ENCODE data around the gene BRAF.

Gene BRAF

DNA sequence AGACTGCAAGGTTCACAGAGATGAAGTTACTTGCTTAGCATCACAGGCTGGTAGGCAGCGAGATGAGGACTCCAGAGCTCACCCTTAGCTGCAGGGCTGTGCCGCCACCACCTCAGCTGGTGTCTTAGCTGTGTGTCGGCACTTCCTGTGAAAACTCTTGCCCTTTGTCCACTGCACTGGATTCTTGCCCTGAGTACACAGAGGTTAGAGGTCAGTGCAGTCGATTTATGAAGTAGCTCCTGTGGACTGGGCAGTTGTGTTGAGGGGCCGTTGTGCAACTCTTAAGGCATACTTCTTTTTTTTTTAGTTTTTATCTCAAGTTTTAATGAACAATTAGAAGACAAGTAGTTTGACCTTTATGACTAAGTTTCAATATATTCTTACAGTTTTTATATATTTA is 217.6 kb downstream of the BRAF start:
- Histone ChIP-seq H3K4me1 (ENCODE audit: insufficient read depth, insufficient read length) (no peaks in the 10 kb centered on the region), H3K9me3 (ENCODE audit: insufficient read depth, low read length) (no peaks in the 10 kb centered on the region), H3K9ac (ENCODE audit: insufficient read length, low read depth) (no peak overlapping the region), H3K27me3 (ENCODE audit: insufficient read depth, insufficient read length) (no peaks in the 10 kb centered on the region), H3K4me3 (ENCODE audit: insufficient read length, low read depth) (no peak overlapping the region), H3K36me3 (ENCODE audit: insufficient read depth, insufficient read length, low read length) (peaks cover 36% of the 10 kb centered on the region)
- no peak for DNase-seq (ENCODE audit: low read depth, low spot score)
- TF ChIP-seq ZNF274 (IDR thresholded peaks at IDR 0.05; ENCODE audit: low read depth, low read length) (no peak), YY1 (IDR thresholded peaks at IDR 0.05; ENCODE audit: insufficient read depth, insufficient read length) (no peak), SUZ12 (IDR thresholded peaks at IDR 0.05; ENCODE audit: extremely low read depth, insufficient read depth, insufficient read length) (no peak)

DNA sequence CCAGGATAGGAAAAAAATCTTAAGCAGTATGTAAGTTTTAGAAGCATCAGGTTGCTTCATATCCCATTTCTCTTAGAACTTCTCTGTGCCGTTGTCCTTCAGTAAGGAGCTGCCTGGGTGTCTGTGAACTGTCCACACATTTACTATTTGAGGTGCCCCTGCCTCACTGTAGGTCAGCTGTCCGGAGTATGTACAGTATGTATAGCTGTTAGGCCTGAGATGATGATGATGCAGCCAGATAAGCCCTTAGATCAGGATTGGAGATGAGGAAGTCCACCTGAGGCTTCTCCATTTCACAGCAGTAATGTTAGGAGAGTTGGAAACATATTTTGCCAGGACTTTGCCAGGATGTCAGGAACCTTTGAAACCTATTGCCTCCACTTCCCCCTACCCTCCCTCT is 220.5 kb downstream of the BRAF start:
- no peak for TF ChIP-seq YY1 (IDR thresholded peaks at IDR 0.05; ENCODE audit: insufficient read depth, insufficient read length)
- no peak for TF ChIP-seq SUZ12 (IDR thresholded peaks at IDR 0.05; ENCODE audit: extremely low read depth, insufficient read depth, insufficient read length)
- TF ChIP-seq ZNF274 (IDR thresholded peaks at IDR 0.05; ENCODE audit: low read depth, low read length): no peak
- Histone ChIP-seq H3K27me3 (ENCODE audit: insufficient read depth, insufficient read length) (no peaks in the 10 kb centered on the region), H3K9me3 (ENCODE audit: insufficient read depth, low read length) (no peaks in the 10 kb centered on the region), H3K36me3 (ENCODE audit: insufficient read depth, insufficient read length, low read length) (peaks cover 39% of the 10 kb centered on the region), H3K9ac (ENCODE audit: insufficient read length, low read depth) (no peak overlapping the region), H3K4me1 (ENCODE audit: insufficient read depth, insufficient read length) (no peaks in the 10 kb centered on the region), H3K4me3 (ENCODE audit: insufficient read length, low read depth) (no peak overlapping the region)
- DNase-seq (ENCODE audit: low read depth, low spot score): no peak

DNA sequence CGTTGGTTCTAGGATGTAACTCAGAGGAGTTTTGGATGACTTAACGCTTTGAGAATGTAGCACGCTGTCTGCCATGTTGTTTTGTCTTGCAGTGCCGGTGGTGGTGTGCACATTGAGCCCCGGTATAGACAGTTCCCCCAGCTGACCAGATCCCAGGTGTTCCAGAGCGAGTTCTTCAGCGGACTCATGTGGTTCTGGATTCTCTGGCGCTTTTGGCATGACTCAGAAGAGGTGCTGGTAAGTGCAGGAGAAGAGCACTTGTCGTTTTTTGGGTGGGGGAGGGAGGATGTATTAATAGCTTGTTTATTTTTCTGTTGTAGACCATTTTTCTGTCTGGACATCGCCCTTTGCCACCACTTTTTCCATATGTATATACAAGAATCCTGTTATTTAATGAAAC is 222.0 kb downstream of the BRAF start:
- DNase-seq (ENCODE audit: low read depth, low spot score): no peak
- H3K9me3 ChIP-seq (ENCODE audit: insufficient read depth, low read length): no peaks in the 10 kb centered on the region
- TF ChIP-seq ZNF274 (IDR thresholded peaks at IDR 0.05; ENCODE audit: low read depth, low read length) (no peak), SUZ12 (IDR thresholded peaks at IDR 0.05; ENCODE audit: extremely low read depth, insufficient read depth, insufficient read length) (no peak), YY1 (IDR thresholded peaks at IDR 0.05; ENCODE audit: insufficient read depth, insufficient read length) (no peak)
- no peak overlapping the region for H3K9ac ChIP-seq (ENCODE audit: insufficient read length, low read depth)
- no peaks in the 10 kb centered on the region for H3K4me1 ChIP-seq (ENCODE audit: insufficient read depth, insufficient read length)
- H3K36me3 ChIP-seq (ENCODE audit: insufficient read depth, insufficient read length, low read length): peaks cover 40% of the 10 kb centered on the region
- no peaks in the 10 kb centered on the region for H3K27me3 ChIP-seq (ENCODE audit: insufficient read depth, insufficient read length)
- no peak overlapping the region for H3K4me3 ChIP-seq (ENCODE audit: insufficient read length, low read depth)

DNA sequence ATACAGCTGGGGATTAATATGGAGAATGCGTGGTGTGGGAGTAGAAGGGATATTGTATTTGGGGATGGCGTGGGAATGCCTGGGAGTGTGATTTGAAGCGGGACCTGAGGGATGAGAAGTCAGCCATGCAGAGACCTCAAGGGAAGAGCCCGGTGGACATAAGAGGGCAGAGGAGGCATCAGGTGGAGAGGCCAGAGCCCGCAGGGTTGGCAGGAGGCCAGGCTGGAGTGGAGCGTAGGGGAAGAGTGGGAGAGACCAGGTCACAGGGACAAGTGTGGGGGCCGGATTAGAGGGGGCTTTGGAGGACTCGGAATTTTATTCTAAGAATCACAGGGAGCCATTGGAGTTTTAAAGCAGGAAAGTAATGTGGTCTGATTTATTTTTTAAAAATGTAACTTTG is 226.3 kb downstream of the BRAF start:
- TF ChIP-seq YY1 (IDR thresholded peaks at IDR 0.05; ENCODE audit: insufficient read depth, insufficient read length) (no peak), ZNF274 (IDR thresholded peaks at IDR 0.05; ENCODE audit: low read depth, low read length) (no peak), SUZ12 (IDR thresholded peaks at IDR 0.05; ENCODE audit: extremely low read depth, insufficient read depth, insufficient read length) (no peak)
- H3K4me1 ChIP-seq (ENCODE audit: insufficient read depth, insufficient read length): no peaks in the 10 kb centered on the region
- H3K9me3 ChIP-seq (ENCODE audit: insufficient read depth, low read length): no peaks in the 10 kb centered on the region
- H3K36me3 ChIP-seq (ENCODE audit: insufficient read depth, insufficient read length, low read length): peaks cover 16% of the 10 kb centered on the region
- DNase-seq (ENCODE audit: low read depth, low spot score): no peak
- no peak overlapping the region for H3K9ac ChIP-seq (ENCODE audit: insufficient read length, low read depth)
- H3K27me3 ChIP-seq (ENCODE audit: insufficient read depth, insufficient read length): no peaks in the 10 kb centered on the region
- H3K4me3 ChIP-seq (ENCODE audit: insufficient read length, low read depth): no peak overlapping the region

DNA sequence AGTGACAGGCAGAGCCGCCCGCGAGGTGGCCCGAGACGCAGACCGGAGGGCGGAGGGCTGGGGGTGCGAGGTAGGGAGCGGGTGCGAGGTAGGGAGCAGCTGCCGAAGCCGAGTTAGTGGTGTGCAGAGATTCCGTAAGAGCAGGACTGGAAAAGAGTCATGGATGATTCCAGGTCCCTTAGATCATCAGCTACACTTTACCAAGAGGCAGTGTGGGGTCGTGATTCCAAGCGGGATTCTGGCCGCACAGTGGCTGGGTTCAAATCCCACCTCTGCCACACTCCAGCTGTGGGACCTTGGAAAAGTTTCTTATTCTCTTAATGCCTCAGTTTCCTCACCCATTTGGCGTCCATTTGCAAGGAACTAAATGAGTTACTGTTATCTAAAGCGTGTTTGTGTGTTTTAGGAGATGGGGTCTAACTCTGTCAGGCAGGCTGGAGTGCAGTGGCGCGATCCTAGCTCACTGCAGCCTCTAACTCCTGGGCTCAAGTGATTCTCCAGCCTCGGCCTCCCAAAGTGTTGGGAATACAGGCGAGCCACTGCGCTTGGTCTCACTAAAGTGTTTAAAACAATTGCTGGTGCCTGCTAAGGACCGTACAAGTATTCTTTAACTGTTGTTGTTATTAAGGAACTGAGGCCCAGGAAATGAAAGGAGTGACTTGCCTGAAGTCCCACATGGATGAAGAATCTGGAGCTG is 227.1 kb downstream of the BRAF start:
- no peaks in the 10 kb centered on the region for H3K27me3 ChIP-seq (ENCODE audit: insufficient read depth, insufficient read length)
- H3K9me3 ChIP-seq (ENCODE audit: insufficient read depth, low read length): no peaks in the 10 kb centered on the region
- no peaks in the 10 kb centered on the region for H3K4me1 ChIP-seq (ENCODE audit: insufficient read depth, insufficient read length)
- DNase-seq (ENCODE audit: low read depth, low spot score): no peak
- H3K4me3 ChIP-seq (ENCODE audit: insufficient read length, low read depth): peak overlapping the region; percentile 81
- TF ChIP-seq YY1 (IDR thresholded peaks at IDR 0.05; ENCODE audit: insufficient read depth, insufficient read length): no peak
- TF ChIP-seq SUZ12 (IDR thresholded peaks at IDR 0.05; ENCODE audit: extremely low read depth, insufficient read depth, insufficient read length): no peak
- no peak for TF ChIP-seq ZNF274 (IDR thresholded peaks at IDR 0.05; ENCODE audit: low read depth, low read length)
- peak overlapping the region; percentile 97 for H3K9ac ChIP-seq (ENCODE audit: insufficient read length, low read depth)
- H3K36me3 ChIP-seq (ENCODE audit: insufficient read depth, insufficient read length, low read length): peaks cover 8% of the 10 kb centered on the region

DNA sequence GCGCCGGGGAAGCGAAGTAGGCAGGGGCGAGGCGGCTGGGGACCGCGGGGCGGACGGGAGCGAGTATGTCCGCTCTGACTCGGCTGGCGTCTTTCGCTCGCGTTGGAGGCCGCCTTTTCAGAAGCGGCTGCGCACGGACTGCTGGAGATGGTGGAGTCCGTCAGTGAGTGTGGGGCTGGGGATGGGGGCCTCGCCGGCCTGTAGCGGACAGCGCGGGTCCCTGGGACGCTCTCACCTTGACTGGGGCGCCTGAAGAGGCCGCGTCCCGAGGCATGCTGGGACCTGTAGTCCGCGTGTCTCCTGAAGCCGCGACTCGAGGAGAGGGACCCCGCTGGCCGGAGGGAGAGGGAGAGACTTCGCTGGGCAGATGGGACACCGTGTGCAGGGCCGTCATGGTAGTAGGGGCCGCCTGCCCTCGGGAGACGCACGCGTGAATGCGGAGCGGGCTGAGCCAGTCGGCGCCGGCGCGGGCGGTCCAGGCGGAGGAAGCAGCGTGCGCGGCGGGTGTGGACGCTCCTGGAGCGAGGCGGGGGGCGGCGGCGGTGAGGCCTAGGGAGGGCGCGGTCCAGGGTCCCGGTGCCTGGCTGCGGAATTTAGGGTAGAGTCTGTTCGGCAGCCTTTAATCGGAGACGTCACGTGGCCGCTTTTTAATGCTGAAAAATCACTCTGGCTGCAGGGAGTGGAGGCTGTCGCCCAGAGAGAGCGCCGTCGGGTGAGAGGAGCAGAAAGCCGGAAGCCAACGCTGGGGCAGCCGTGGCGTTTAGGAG is 227.9 kb downstream of the BRAF start, which contains the start of gene NDUFB2:
Gene NDUFB2, plus strand, starts transcription at position 29 of the 767 bp plus-strand sequence. Its CDS starts 37 bp downstream, at position 66.
- H3K4me3 ChIP-seq (ENCODE audit: insufficient read length, low read depth): peak within 1 kb of the TSS; percentile 81
- peak; percentile 79 for DNase-seq (ENCODE audit: low read depth, low spot score)
- H3K4me1 ChIP-seq (ENCODE audit: insufficient read depth, insufficient read length): no peaks in the 10 kb centered on the region
- H3K36me3 ChIP-seq (ENCODE audit: insufficient read depth, insufficient read length, low read length): peaks cover 7% of the 10 kb centered on the region
- peak within 1 kb of the TSS; percentile 97 for H3K9ac ChIP-seq (ENCODE audit: insufficient read length, low read depth)
- H3K27me3 ChIP-seq (ENCODE audit: insufficient read depth, insufficient read length): no peaks in the 10 kb centered on the region
- TF ChIP-seq SUZ12 (IDR thresholded peaks at IDR 0.05; ENCODE audit: extremely low read depth, insufficient read depth, insufficient read length) (no peak), ZNF274 (IDR thresholded peaks at IDR 0.05; ENCODE audit: low read depth, low read length) (no peak), YY1 (IDR thresholded peaks at IDR 0.05; ENCODE audit: insufficient read depth, insufficient read length) (no peak)
- H3K9me3 ChIP-seq (ENCODE audit: insufficient read depth, low read length): no peaks in the 10 kb centered on the region

DNA sequence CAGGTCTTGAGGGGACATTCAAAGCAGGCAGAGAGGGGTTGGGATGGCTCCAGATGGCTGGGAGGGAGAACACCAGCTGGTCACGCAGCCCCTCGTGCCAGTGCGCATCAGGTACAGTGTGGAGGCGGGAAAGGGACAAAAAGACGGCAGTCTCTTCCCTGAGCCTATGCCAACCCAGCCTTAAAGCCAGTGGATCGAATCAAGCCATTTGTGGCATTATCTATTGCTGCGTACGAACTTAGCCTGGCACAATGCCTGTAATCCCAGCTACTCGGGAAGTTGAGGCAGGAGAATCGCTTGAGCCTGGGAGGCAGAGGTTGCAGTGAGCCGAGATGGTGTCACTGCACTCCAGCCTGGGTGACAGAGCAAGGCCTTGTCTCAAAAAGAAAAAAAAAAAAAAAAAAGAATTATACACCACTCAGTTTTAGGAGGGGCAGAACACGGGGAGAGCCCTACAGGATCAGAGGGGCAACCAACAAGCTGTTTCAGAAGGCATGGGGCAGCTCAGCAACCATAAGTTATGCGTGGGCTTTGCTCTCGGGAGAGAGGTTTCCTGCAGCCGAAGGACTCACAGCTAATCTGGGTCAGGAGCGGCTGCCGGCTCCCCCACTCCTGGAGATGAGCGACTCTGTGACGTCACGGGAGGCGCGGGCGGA is 228.6 kb downstream of the BRAF start:
- TF ChIP-seq SUZ12 (IDR thresholded peaks at IDR 0.05; ENCODE audit: extremely low read depth, insufficient read depth, insufficient read length): no peak
- TF ChIP-seq ZNF274 (IDR thresholded peaks at IDR 0.05; ENCODE audit: low read depth, low read length): no peak
- TF ChIP-seq YY1 (IDR thresholded peaks at IDR 0.05; ENCODE audit: insufficient read depth, insufficient read length): no peak
- Histone ChIP-seq H3K27me3 (ENCODE audit: insufficient read depth, insufficient read length) (no peaks in the 10 kb centered on the region), H3K9me3 (ENCODE audit: insufficient read depth, low read length) (no peaks in the 10 kb centered on the region), H3K4me3 (ENCODE audit: insufficient read length, low read depth) (peak overlapping the region; percentile 81), H3K4me1 (ENCODE audit: insufficient read depth, insufficient read length) (no peaks in the 10 kb centered on the region), H3K36me3 (ENCODE audit: insufficient read depth, insufficient read length, low read length) (peaks cover 7% of the 10 kb centered on the region), H3K9ac (ENCODE audit: insufficient read length, low read depth) (peak overlapping the region; percentile 97)
- no peak for DNase-seq (ENCODE audit: low read depth, low spot score)
